ENCODE data around the gene ETNPPL.

Gene ETNPPL

GRCh38 chr4:108702960-108703359 is 59.9 kb downstream of the ETNPPL start:
- Histone ChIP-seq H3K4me1 (ENCODE audit: insufficient read depth, insufficient read length) (no peaks in the 10 kb centered on the region), H3K36me3 (ENCODE audit: insufficient read depth, insufficient read length, low read length) (no peaks in the 10 kb centered on the region), H3K27me3 (ENCODE audit: insufficient read depth, insufficient read length) (no peaks in the 10 kb centered on the region), H3K4me3 (ENCODE audit: insufficient read length, low read depth) (no peak overlapping the region), H3K9ac (ENCODE audit: insufficient read length, low read depth) (no peak overlapping the region), H3K9me3 (ENCODE audit: insufficient read depth, low read length) (no peaks in the 10 kb centered on the region)
- DNase-seq (ENCODE audit: low read depth, low spot score) = no peak
- TF ChIP-seq SUZ12 (IDR thresholded peaks at IDR 0.05; ENCODE audit: extremely low read depth, insufficient read depth, insufficient read length) (no peak), ZNF274 (IDR thresholded peaks at IDR 0.05; ENCODE audit: low read depth, low read length) (no peak), YY1 (IDR thresholded peaks at IDR 0.05; ENCODE audit: insufficient read depth, insufficient read length) (no peak)

- no peak for DNase-seq (ENCODE audit: low read depth, low spot score)
- Histone ChIP-seq H3K4me1 (ENCODE audit: insufficient read depth, insufficient read length) (no peaks in the 10 kb centered on the region), H3K4me3 (ENCODE audit: insufficient read length, low read depth) (no peak overlapping the region), H3K9ac (ENCODE audit: insufficient read length, low read depth) (no peak overlapping the region), H3K36me3 (ENCODE audit: insufficient read depth, insufficient read length, low read length) (no peaks in the 10 kb centered on the region), H3K27me3 (ENCODE audit: insufficient read depth, insufficient read length) (no peaks in the 10 kb centered on the region), H3K9me3 (ENCODE audit: insufficient read depth, low read length) (no peaks in the 10 kb centered on the region)
- TF ChIP-seq ZNF274 (IDR thresholded peaks at IDR 0.05; ENCODE audit: low read depth, low read length) (no peak), SUZ12 (IDR thresholded peaks at IDR 0.05; ENCODE audit: extremely low read depth, insufficient read depth, insufficient read length) (no peak), YY1 (IDR thresholded peaks at IDR 0.05; ENCODE audit: insufficient read depth, insufficient read length) (no peak)
Observed at GRCh38 chr4:108700081-108700757, 62.6 kb downstream of the ETNPPL start.

GRCh38 chr4:108696160-108696559 is 66.7 kb downstream of the ETNPPL start:
- H3K9ac ChIP-seq (ENCODE audit: insufficient read length, low read depth) = no peak overlapping the region
- no peaks in the 10 kb centered on the region for H3K36me3 ChIP-seq (ENCODE audit: insufficient read depth, insufficient read length, low read length)
- no peaks in the 10 kb centered on the region for H3K27me3 ChIP-seq (ENCODE audit: insufficient read depth, insufficient read length)
- H3K4me3 ChIP-seq (ENCODE audit: insufficient read length, low read depth) = no peak overlapping the region
- DNase-seq (ENCODE audit: low read depth, low spot score) = no peak
- TF ChIP-seq SUZ12 (IDR thresholded peaks at IDR 0.05; ENCODE audit: extremely low read depth, insufficient read depth, insufficient read length) = no peak
- no peaks in the 10 kb centered on the region for H3K9me3 ChIP-seq (ENCODE audit: insufficient read depth, low read length)
- no peaks in the 10 kb centered on the region for H3K4me1 ChIP-seq (ENCODE audit: insufficient read depth, insufficient read length)

GRCh38 chr4:108695062-108695461 is 67.8 kb downstream of the ETNPPL start:
- Histone ChIP-seq H3K9ac (ENCODE audit: insufficient read length, low read depth) (no peak overlapping the region), H3K36me3 (ENCODE audit: insufficient read depth, insufficient read length, low read length) (no peaks in the 10 kb centered on the region), H3K4me3 (ENCODE audit: insufficient read length, low read depth) (no peak overlapping the region), H3K9me3 (ENCODE audit: insufficient read depth, low read length) (no peaks in the 10 kb centered on the region), H3K4me1 (ENCODE audit: insufficient read depth, insufficient read length) (no peaks in the 10 kb centered on the region), H3K27me3 (ENCODE audit: insufficient read depth, insufficient read length) (no peaks in the 10 kb centered on the region)
- TF ChIP-seq YY1 (IDR thresholded peaks at IDR 0.05; ENCODE audit: insufficient read depth, insufficient read length) (no peak), ZNF274 (IDR thresholded peaks at IDR 0.05; ENCODE audit: low read depth, low read length) (no peak), SUZ12 (IDR thresholded peaks at IDR 0.05; ENCODE audit: extremely low read depth, insufficient read depth, insufficient read length) (no peak)
- no peak for DNase-seq (ENCODE audit: low read depth, low spot score)

GRCh38 chr4:108694423-108694822 is 68.4 kb downstream of the ETNPPL start:
- Histone ChIP-seq H3K27me3 (ENCODE audit: insufficient read depth, insufficient read length) (no peaks in the 10 kb centered on the region), H3K9ac (ENCODE audit: insufficient read length, low read depth) (no peak overlapping the region), H3K4me3 (ENCODE audit: insufficient read length, low read depth) (no peak overlapping the region), H3K36me3 (ENCODE audit: insufficient read depth, insufficient read length, low read length) (no peaks in the 10 kb centered on the region), H3K4me1 (ENCODE audit: insufficient read depth, insufficient read length) (no peaks in the 10 kb centered on the region), H3K9me3 (ENCODE audit: insufficient read depth, low read length) (no peaks in the 10 kb centered on the region)
- no peak for TF ChIP-seq YY1 (IDR thresholded peaks at IDR 0.05; ENCODE audit: insufficient read depth, insufficient read length)
- no peak for DNase-seq (ENCODE audit: low read depth, low spot score)

- DNase-seq (ENCODE audit: low read depth, low spot score) = no peak
- no peaks in the 10 kb centered on the region for H3K4me1 ChIP-seq (ENCODE audit: insufficient read depth, insufficient read length)
- H3K36me3 ChIP-seq (ENCODE audit: insufficient read depth, insufficient read length, low read length) = no peaks in the 10 kb centered on the region
- H3K9me3 ChIP-seq (ENCODE audit: insufficient read depth, low read length) = no peaks in the 10 kb centered on the region
- no peaks in the 10 kb centered on the region for H3K27me3 ChIP-seq (ENCODE audit: insufficient read depth, insufficient read length)
- no peak overlapping the region for H3K9ac ChIP-seq (ENCODE audit: insufficient read length, low read depth)
- TF ChIP-seq SUZ12 (IDR thresholded peaks at IDR 0.05; ENCODE audit: extremely low read depth, insufficient read depth, insufficient read length) = no peak
- no peak for TF ChIP-seq ZNF274 (IDR thresholded peaks at IDR 0.05; ENCODE audit: low read depth, low read length)
- no peak for TF ChIP-seq YY1 (IDR thresholded peaks at IDR 0.05; ENCODE audit: insufficient read depth, insufficient read length)
- H3K4me3 ChIP-seq (ENCODE audit: insufficient read length, low read depth) = no peak overlapping the region
Observed at GRCh38 chr4:108693819-108694218, 69.0 kb downstream of the ETNPPL start.

GRCh38 chr4:108693211-108693610 is 69.6 kb downstream of the ETNPPL start:
- no peak for TF ChIP-seq SUZ12 (IDR thresholded peaks at IDR 0.05; ENCODE audit: extremely low read depth, insufficient read depth, insufficient read length)
- no peak for TF ChIP-seq YY1 (IDR thresholded peaks at IDR 0.05; ENCODE audit: insufficient read depth, insufficient read length)
- no peak for TF ChIP-seq ZNF274 (IDR thresholded peaks at IDR 0.05; ENCODE audit: low read depth, low read length)
- H3K4me3 ChIP-seq (ENCODE audit: insufficient read length, low read depth) = no peak overlapping the region
- no peak overlapping the region for H3K9ac ChIP-seq (ENCODE audit: insufficient read length, low read depth)
- H3K4me1 ChIP-seq (ENCODE audit: insufficient read depth, insufficient read length) = no peaks in the 10 kb centered on the region
- no peaks in the 10 kb centered on the region for H3K27me3 ChIP-seq (ENCODE audit: insufficient read depth, insufficient read length)
- H3K36me3 ChIP-seq (ENCODE audit: insufficient read depth, insufficient read length, low read length) = no peaks in the 10 kb centered on the region
- no peak for DNase-seq (ENCODE audit: low read depth, low spot score)
- H3K9me3 ChIP-seq (ENCODE audit: insufficient read depth, low read length) = no peaks in the 10 kb centered on the region
